Glomerular visceral epithelial cell (primary cell): Measurements from ENCODE around the gene GRAMD1B.
A peak's percentile ranks its signal among the peaks of the same experiment; 100 is the strongest.

Source experiments
- DNase-seq: peaks from one replicate; pipeline ENCODE4 v3.0.0-alpha.2; 2016; ENCODE audit errors: extremely low spot score

Gene GRAMD1B

GRCh38 chr11:123587559-123587958, 157.5 kb downstream of the GRAMD1B start:
- DNase-seq: no peak

DNA sequence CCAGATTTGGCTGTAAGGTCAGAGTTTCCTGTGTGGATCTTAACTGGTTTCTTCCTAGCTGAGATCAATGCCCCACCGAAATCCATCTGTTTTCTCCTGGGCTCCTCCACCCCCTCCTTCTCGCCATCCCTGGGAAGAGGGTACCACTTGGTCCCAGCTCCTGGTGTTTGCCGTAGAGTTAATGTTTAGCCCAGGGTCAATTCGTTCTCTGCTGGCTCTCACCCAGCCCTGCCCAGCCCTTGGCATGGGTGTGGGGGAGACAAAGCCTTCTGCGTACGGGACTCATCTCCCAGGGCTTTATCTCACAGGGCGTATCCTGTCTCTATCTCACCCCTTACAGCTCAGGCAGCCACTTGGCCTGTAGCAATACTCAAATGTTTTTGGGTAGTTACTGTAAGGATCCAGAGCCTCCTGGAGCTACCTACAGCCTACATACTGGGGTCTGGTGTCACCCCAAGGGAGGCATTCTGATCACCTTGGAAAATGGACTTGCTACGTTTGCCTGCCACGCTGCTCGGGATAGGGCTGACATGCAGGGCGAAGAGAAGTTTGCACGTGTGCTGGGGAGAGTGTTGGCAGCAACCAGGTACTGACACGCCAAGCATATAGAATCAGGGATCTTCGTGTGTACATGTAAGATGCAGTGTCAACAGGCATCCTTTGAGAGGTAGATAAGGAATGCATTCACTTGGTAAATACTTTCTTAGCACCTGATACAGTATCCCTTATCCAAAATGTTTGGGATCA, 158.2 kb downstream of the GRAMD1B start:
- no peak for DNase-seq

DNA sequence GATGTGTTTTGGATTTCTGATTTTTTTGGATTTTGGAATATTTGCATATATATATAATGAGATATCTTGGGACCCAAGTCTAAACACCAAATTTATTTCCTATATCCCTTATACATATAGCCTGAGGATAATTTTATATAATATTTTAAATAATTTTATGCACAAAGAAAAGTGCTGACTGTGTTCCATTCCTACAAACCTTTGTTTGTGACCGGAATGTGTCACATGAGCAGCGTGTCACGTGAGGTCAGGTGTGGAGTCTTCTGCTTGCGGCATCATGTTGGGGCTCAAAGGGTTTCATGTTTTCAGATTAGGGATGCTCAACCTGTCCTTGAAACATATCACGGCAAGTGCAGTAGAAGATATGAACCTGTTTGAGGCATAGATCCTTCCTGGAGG, 158.8 kb downstream of the GRAMD1B start:
- no peak for DNase-seq

DNA sequence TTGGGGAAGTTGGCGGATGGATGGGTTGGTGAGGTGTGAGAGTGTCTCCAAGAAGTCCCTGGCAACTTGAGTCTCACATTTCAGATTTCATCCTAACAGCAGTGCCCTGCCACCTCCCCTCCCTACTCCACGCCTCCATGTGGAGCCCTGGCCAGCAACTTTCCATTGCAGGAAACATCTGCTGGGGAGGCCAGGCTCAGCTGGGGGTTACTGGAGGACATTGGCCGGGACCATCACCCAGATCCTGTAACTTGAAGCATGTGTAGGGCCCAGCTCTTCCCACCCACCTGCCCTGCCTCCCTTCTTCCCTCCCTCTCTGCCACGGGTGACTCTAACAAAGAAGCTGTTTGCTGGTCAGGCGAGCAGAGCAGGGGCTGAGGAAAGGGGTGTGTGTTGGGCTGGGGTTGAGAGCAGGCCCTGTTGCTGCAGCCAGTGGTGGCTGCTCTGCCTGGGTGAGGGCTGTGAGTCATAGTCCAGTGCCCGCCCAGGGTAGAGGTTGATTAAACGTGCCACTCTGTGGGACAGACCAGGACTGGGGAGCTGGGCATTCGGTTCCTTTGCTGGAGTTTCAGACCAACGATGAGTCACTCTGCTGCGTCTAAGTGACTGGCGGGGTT, 160.3 kb downstream of the GRAMD1B start:
- peak; percentile 46 for DNase-seq

DNA sequence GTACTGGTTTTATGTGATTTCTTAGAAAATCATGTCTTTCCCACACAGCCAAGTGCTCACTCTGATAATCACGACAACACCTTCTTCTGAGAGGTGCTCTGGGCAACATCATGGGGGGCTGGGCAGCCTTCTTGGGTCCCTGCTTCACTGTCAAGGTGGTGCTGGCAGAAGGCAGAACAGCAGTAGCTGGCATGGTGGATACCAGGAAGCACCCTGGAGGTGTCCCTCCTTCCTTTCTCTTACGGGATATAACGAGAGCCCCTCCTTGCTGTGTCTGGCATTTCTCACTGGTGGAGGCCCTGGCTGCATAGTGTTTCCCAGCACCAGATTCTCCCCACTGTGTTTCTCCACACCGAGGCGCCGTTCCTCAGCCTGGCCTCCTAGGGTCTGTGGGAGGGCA, 163.5 kb downstream of the GRAMD1B start:
- no peak for DNase-seq

GRCh38 chr11:123594188-123594901, 164.3 kb downstream of the GRAMD1B start:
- no peak for DNase-seq

GRCh38 chr11:123594921-123595320, 164.9 kb downstream of the GRAMD1B start:
- DNase-seq: no peak

GRCh38 chr11:123597859-123598258, 167.8 kb downstream of the GRAMD1B start:
- DNase-seq: no peak

- no peak for DNase-seq
These were observed 171.1 kb downstream of the GRAMD1B start for GRCh38 chr11:123601136-123601535.

GRCh38 chr11:123601743-123602142, 171.7 kb downstream of the GRAMD1B start:
- no peak for DNase-seq

DNA sequence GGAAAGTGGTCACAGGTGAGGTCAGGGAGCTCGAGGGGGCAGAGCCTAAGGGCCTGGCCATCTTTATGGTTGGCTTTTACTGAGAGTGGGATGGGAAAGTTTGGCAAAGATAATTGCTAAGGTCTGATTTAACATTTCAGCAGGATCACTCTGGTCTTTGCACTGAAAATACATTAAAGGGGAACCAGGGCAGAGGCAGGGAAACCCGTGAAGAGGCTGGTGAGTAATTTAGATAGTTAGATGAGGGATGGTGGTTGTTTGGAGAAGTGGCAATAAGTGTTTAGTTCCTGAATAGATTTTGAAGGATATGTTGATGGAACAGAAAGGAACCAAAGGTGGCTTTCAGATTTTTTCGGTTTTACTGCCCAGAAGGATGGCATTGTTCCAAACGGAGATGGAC, 173.6 kb downstream of the GRAMD1B start:
- DNase-seq: no peak

- no peak for DNase-seq
These were observed 177.7 kb downstream of the GRAMD1B start for GRCh38 chr11:123607781-123608180.

DNA sequence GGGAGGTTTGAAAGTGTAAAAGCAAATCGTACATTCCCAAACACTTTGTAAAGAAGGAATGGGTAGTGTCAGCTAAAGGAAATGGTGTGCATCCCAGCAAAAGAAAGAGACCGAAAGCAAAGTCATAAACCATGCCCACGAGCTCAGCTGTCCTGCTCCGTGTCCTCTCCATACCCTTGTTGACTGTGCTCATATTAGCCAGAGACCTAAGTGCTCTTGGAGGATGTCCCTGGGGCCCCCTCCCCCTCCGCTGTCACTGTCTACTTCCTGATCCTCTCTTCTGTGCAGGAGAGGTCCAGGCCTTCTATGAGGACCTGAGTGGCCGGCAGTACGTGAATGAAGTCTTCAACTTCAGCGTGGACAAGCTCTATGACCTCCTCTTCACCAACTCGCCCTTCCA, 178.3 kb downstream of the GRAMD1B start:
- no peak for DNase-seq

DNA sequence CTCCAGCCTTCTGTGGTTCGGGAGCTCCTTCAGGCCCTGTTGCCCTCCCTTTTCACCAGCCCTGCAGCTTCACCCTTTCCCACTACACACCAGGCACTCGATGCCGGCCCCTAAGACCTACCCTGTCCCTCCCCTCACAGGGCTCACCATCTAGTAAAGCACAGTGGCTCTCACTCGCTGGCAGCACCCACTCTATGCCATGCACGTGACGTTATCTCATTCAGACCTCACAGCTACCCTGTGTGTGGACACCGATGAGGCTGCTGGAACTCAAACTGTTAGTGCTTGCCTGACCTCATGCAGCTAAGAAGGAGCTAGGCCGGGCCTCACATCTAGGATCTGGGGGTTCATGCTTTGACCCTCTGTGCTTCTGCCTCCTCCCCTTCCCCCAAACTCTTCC, 178.9 kb downstream of the GRAMD1B start:
- no peak for DNase-seq

GRCh38 chr11:123611698-123612097, 181.6 kb downstream of the GRAMD1B start:
- DNase-seq: no peak

GRCh38 chr11:123616505-123617198, 186.6 kb downstream of the GRAMD1B start:
- no peak for DNase-seq

- DNase-seq: no peak
These were observed 192.5 kb downstream of the GRAMD1B start for GRCh38 chr11:123622576-123622975.

- no peak for DNase-seq
These were observed 194.9 kb downstream of the GRAMD1B start for GRCh38 chr11:123624974-123625373.

- DNase-seq: no peak
These were observed 199.0 kb downstream of the GRAMD1B start for GRCh38 chr11:123628936-123629683.

GRCh38 chr11:123630126-123630608, 200.1 kb downstream of the GRAMD1B start:
- DNase-seq: no peak

- DNase-seq: no peak
These were observed 210.0 kb downstream of the GRAMD1B start for GRCh38 chr11:123640029-123640428.
